Ovary (tissue), 9 donors: ENCODE results near the gene NAALADL2. TPM values are rescaled to one million over a fixed set of nuclear protein-coding genes. Genes with fewer than 3 reads are reported as not detected.
"Not testable (repeated sequence)": the region's sequence is repeated elsewhere in the genome, so short reads cannot be mapped to it uniquely, and the experiment has no call there.

Experiments used
- DNase-seq, 5 donors: peaks; one replicate each; pipeline ENCODE4 v3.0.0-alpha.2; 2019 to 2020
- H3K27ac ChIP-seq, 2 donors: fragments of 200-600 bp; one replicate each; pipeline versions ENCODE4 v1.5.1 to v1.8.0; 2019 to 2022
- H3K27me3 ChIP-seq: fragments of 200-600 bp; one replicate; pipeline ENCODE4 v1.8.0; 2022
- H3K36me3 ChIP-seq: fragments of 200-600 bp; sonication (generic); one replicate; pipeline ENCODE4 v1.5.1; 2019
- H3K4me1 ChIP-seq: one replicate; pipeline ENCODE4 v1.8.1; 2013; ENCODE audit warnings: mild to moderate bottlenecking, moderate library complexity; ENCODE audit not compliant: insufficient read depth
- H3K4me3 ChIP-seq: fragments of 200-600 bp; sonication (generic); one replicate; pipeline ENCODE4 v1.5.1; 2017
- H3K9me3 ChIP-seq, 2 donors: fragments of 200-600 bp in 1 of 2; sonication (generic) in 1 of 2; one replicate each; pipeline versions ENCODE4 v1.5.1 to v1.8.1; 2013 to 2019; ENCODE audit warnings: mild to moderate bottlenecking in 1 of 2, moderate library complexity in 1 of 2
- CTCF ChIP-seq, 3 donors: fragments of 450-650 bp in 2 of 3; fragments of 200-600 bp in 1 of 3; IDR thresholded peaks; one replicate each; pipeline versions ENCODE4 v1.5.1 to v1.8.0; 2016 to 2022; ENCODE audit warnings: antibody characterized with exemption in 3 of 3, mild to moderate bottlenecking in 1 of 3
- EP300 ChIP-seq: sonication (generic); formaldehyde crosslinking; IDR thresholded peaks from one replicate; pipeline ENCODE4 v1.6.1; 2017; ENCODE audit warnings: antibody characterized with exemption
- POLR2A ChIP-seq: fragments of 450-650 bp; IDR thresholded peaks from one replicate; pipeline ENCODE4 v1.6.1; 2017; ENCODE audit warnings: antibody characterized with exemption, mild to moderate bottlenecking, moderate library complexity
- WGBS, 3 donors: extraction: QIAGEN DNeasy Blood & Tissue Kit in 1 of 3; methylation state at CpG; one replicate each; pipeline versions ENCODE4 v1.1.5 to v1.1.7; 2013 to 2017; 5-methylcytosine and 5-hydroxymethylcytosine counted together
- intact Hi-C, 4 donors: fragments of 100-400 bp; cut with DNase I; formaldehyde crosslinking; loops; one replicate each; pipeline versions ENCODE4 v1.11.0 to v1.15.1; 2022 to 2023
- polyA plus RNA-seq, 2 donors: library from polyadenylated mRNA; stranded (reverse); fragments of 200-250 nt in 1 of 2; fragments of 350-450 nt in 1 of 2; fragmentation: Illumina TruSeq in 1 of 2; extraction: RNeasy Lipid Tissue Mini Kit (QIAGEN cat#74804) in 1 of 2; gene quantifications; one replicate each; pipeline ENCODE4 v1.2.3, GENCODE V29; 2013 to 2014
- total RNA-seq, 7 donors: library from RNA; depleted of rRNA in 2 of 7; stranded (reverse); fragments of >200 nt in 2 of 7; fragmentation: NEBNext Ultra II Directional in 3 of 7; extraction: Animal tissue kit (Norgen Biotek cat#: 25700) in 3 of 7; gene quantifications; one replicate each; pipeline versions ENCODE4 v1.1.0 to v1.2.4, GENCODE V29; 2016 to 2023
- donor health status: DM: no; HTN: no; CAD: no; lungs with moderate emphysema.
- donor health status: DM: no; HTN: no; CAD: no.
- donor health status: Bipolar disorder and iron deficiency.
- donor health status: DM: yes; HTN: yes; CAD: no.
- donor health status: DM: no; HTN: no; CAD: no.
- donor health status: DM: yes; HTN: yes; CAD: no.

Gene NAALADL2
- total and polyA plus RNA-seq, 9 donors = 2.3 to 29.3 (median 15.2) TPM

- Histone ChIP-seq H3K27ac (no peak overlapping the region), H3K9me3 (no peaks in the 10 kb centered on the region), H3K4me1 (no peaks in the 10 kb centered on the region), H3K36me3 (no peaks in the 10 kb centered on the region), H3K4me3 (no peak overlapping the region), H3K27me3 (no peaks in the 10 kb centered on the region)
- DNase-seq = no peak
- 93 to 98% (median 95%) methylated on average over 1 of the region's 1 CpG for WGBS, 3 donors
- intact Hi-C loops = no loop called here
- TF ChIP-seq CTCF (IDR thresholded peaks at IDR 0.05) = no peak
- TF ChIP-seq EP300 = no peak
- no peak for TF ChIP-seq POLR2A
These were observed 259.3 kb downstream of the NAALADL2 start for GRCh38 chr3:175118382-175118941.

- no peak for DNase-seq
- WGBS, 3 donors = 53 to 74% (median 62%) methylated on average over 2 of the region's 2 CpGs
- no peak overlapping the region for H3K4me3 ChIP-seq
These were observed 262.1 kb downstream of the NAALADL2 start for GRCh38 chr3:175121225-175121624.

GRCh38 chr3:175127075-175127662 lies 268.0 kb downstream of the NAALADL2 start:
- TF ChIP-seq EP300 (no peak), POLR2A (no peak)
- 94 to 95% (median 94%) methylated on average over 3 of the region's 3 CpGs for WGBS, 3 donors
- Histone ChIP-seq H3K4me3 (no peak overlapping the region), H3K27me3 (no peaks in the 10 kb centered on the region), H3K27ac (no peak overlapping the region), H3K9me3 (no peaks in the 10 kb centered on the region), H3K36me3 (no peaks in the 10 kb centered on the region), H3K4me1 (no peaks in the 10 kb centered on the region)
- intact Hi-C loops = no loop called here
- no peak for DNase-seq

More at GRCh38 chr3:175121225-175121624, 262.1 kb downstream of the NAALADL2 start:
- H3K27ac ChIP-seq = no peak overlapping the region
- no peaks in the 10 kb centered on the region for H3K27me3 ChIP-seq
- H3K4me1 ChIP-seq = no peaks in the 10 kb centered on the region
- no peaks in the 10 kb centered on the region for H3K9me3 ChIP-seq
- intact Hi-C loops = no loop called here
- H3K36me3 ChIP-seq = no peaks in the 10 kb centered on the region
- TF ChIP-seq POLR2A = no peak
- no peak for TF ChIP-seq CTCF (IDR thresholded peaks at IDR 0.05)
- no peak for TF ChIP-seq EP300

- Histone ChIP-seq H3K4me3 (no peak overlapping the region), H3K27ac (no peak overlapping the region), H3K27me3 (no peaks in the 10 kb centered on the region), H3K36me3 (no peaks in the 10 kb centered on the region), H3K4me1 (no peaks in the 10 kb centered on the region), H3K9me3 (no peaks in the 10 kb centered on the region)
- TF ChIP-seq EP300 (no peak), CTCF (IDR thresholded peaks at IDR 0.05) (no peak)
- 92 to 99% (median 94%) methylated on average over 2 of the region's 2 CpGs for WGBS, 3 donors
- intact Hi-C loops = no loop called here
- no peak for DNase-seq
These were observed 270.0 kb downstream of the NAALADL2 start for GRCh38 chr3:175129126-175129525.

DNA sequence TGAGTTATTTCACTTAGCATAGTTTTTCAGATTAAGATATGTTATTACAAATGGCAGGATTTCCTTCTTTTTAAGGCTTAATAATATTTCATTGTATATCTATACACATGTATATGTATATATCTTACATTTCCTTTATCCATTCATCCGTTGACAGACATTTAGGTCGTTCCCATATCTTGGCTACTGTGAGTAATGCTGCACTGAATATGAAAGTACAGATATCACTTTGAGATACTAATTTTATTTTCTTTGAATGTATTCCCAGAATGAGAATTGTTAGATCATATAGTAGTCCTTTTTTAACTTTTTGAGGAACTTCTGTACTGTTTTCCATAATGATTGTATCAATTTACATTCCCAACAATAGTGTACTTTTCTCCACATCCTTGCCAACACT lies 270.4 kb downstream of the NAALADL2 start:
- TF ChIP-seq POLR2A (no peak), EP300 (no peak), CTCF (IDR thresholded peaks at IDR 0.05) (no peak)
- H3K27ac ChIP-seq = no peak overlapping the region
- H3K9me3 ChIP-seq = no peaks in the 10 kb centered on the region
- no peak for DNase-seq
- no peaks in the 10 kb centered on the region for H3K27me3 ChIP-seq
- intact Hi-C loops = no loop called here
- whole genome bisulfite sequencing, 3 donors = 89 to 91% (median 89%) methylated on average over 2 of the region's 2 CpGs
- no peaks in the 10 kb centered on the region for H3K4me1 ChIP-seq
- H3K4me3 ChIP-seq = no peak overlapping the region
- H3K36me3 ChIP-seq = no peaks in the 10 kb centered on the region

DNA sequence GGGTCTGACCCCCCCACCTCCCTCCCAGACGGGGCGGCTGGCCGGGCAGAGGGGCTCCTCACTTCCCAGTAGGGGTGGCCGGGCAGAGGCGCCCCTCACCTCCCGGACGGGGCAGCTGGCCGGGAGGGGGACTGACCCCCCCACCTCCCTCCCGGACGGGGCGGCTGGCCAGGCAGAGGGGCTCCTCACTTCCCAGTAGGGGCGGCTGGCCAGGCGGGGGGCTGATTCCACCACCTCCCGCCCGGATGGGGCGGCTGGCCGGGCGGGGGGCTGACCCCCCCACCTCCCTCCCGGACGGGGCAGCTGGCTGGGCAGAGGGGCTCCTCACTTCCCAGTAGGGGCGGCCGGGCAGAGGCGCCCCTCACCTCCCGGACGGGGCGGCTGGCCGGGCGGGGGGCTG lies 272.7 kb downstream of the NAALADL2 start:
- WGBS, 3 donors = 97% methylated on average over 20 of the region's 28 CpGs; no CpG with 5 or more reads in 2 of the 3 donors
- H3K4me3 ChIP-seq, DNase-seq, H3K9me3 ChIP-seq, H3K27ac ChIP-seq, intact Hi-C loops, H3K27me3 ChIP-seq, H3K36me3 ChIP-seq, H3K4me1 ChIP-seq: not testable (repeated sequence)

GRCh38 chr3:175132706-175133105 lies 273.6 kb downstream of the NAALADL2 start:
- 95 to 97% (median 96%) methylated on average over 12 to 28 of the region's 28 CpGs for WGBS, 3 donors
- H3K9me3 ChIP-seq, H3K4me1 ChIP-seq, intact Hi-C loops, H3K27ac ChIP-seq, H3K4me3 ChIP-seq, H3K36me3 ChIP-seq, H3K27me3 ChIP-seq: not testable (repeated sequence)
- DNase-seq = peak in 3 of 5 donors; percentile 4 to 13 (median 12)
